ENCODE results near the gene ZNF385B. TPM values are rescaled to one million over a fixed set of nuclear protein-coding genes. Genes with fewer than 3 reads are reported as not detected.

Gene ZNF385B
- polyA plus RNA-seq (2012; rRNA removed) = 0.15 and 0.16 TPM in 2 replicates
- polyA plus RNA-seq (2012; cell fraction: cytosol; rRNA removed) = 0.12 and 0.13 TPM in 2 replicates
- 0.12 and 0.13 TPM in 2 replicates for polyA plus RNA-seq (2012; cell fraction: nucleus; rRNA removed)

GRCh38 chr2:179861416-179862067 lies at the start of gene ZNF385B:
Gene ZNF385B (minus strand): TSS chr2:179861612.
- Histone ChIP-seq H3K4me2 (peak within 1 kb of the TSS; percentile 96), H3K79me2 (ENCODE audit: insufficient read depth) (no peaks in the 10 kb centered on the region), H3F3A (replicated peaks; ENCODE audit: insufficient read depth) (no peaks in the 10 kb centered on the region), H3K4me3 (ENCODE audit: low read depth in 2 of 2, low read length in 1 of 2) (peak within 1 kb of the TSS; percentile 52 to 76), H3K36me3 (replicated peaks in 1 of 2; ENCODE audit: control insufficient read depth in 1 of 2, insufficient read depth in 2 of 2, low read length in 1 of 2) (no peaks in the 10 kb centered on the region), H3K9ac (no peak within 1 kb of the TSS), H3K27me3 (ENCODE audit: insufficient read depth) (peaks cover 24% of the 10 kb centered on the region; the same call in 1 of the 2 replicates), H4K20me1 (ENCODE audit: insufficient read depth) (no peaks in the 10 kb centered on the region), H3K4me1 (ENCODE audit: control insufficient read depth in 1 of 2, insufficient read depth in 2 of 2, low read depth in 1 of 2, low read length in 1 of 2) (peaks cover 0 to 8% of the 10 kb centered on the region in 2 experiments; a peak in 1 of 4 replicates), H3K27ac (ENCODE audit: low read depth in 2 of 2, low read length in 1 of 2) (no peak within 1 kb of the TSS), H3K9me2 (no peaks in the 10 kb centered on the region), H2AFZ (ENCODE audit: low read depth) (peak within 1 kb of the TSS; percentile 82), H3K9me3 (no peaks in the 10 kb centered on the region)
- no peak for DNase-seq
- WGBS (ENCODE audit: low lambda C conversion rate) = 20% methylated on average over 24 of the region's 55 CpGs
- POLR2A ChIA-PET = no interaction called here
- TF ChIP-seq ELF1 (IDR thresholded peaks at IDR 0.05) (no peak), JUND (IDR thresholded peaks at IDR 0.05) (no peak), TCF12 (IDR thresholded peaks at IDR 0.05) (no peak), TAF1 (IDR thresholded peaks at IDR 0.05; ENCODE audit: borderline replicate concordance, low read depth, low read length) (no peak), PBX3 (IDR thresholded peaks at IDR 0.05) (no peak), NFIC (IDR thresholded peaks at IDR 0.05; ENCODE audit: borderline replicate concordance) (no peak), CTCF (IDR thresholded peaks at IDR 0.05) (no peak), SMC3 (IDR thresholded peaks at IDR 0.05; ENCODE audit: low read depth, low read length) (no peak), CHD2 (IDR thresholded peaks at IDR 0.05; ENCODE audit: low read length, partially characterized antibody) (no peak), MAX (IDR thresholded peaks at IDR 0.05; ENCODE audit: low read depth) (no peak), GABPA (IDR thresholded peaks at IDR 0.05; ENCODE audit: low read depth) (no peak), FOSL2 (IDR thresholded peaks at IDR 0.05; ENCODE audit: borderline replicate concordance, low read depth) (no peak), YY1 (IDR thresholded peaks at IDR 0.05; ENCODE audit: low read depth) (no peak), POLR2AphosphoS5 (IDR thresholded peaks at IDR 0.05; ENCODE audit: low read depth, low read length) (no peak), MEF2A (IDR thresholded peaks at IDR 0.05; ENCODE audit: borderline replicate concordance, low read depth) (no peak), SIN3A (IDR thresholded peaks at IDR 0.05; ENCODE audit: borderline replicate concordance, low read depth, low read length) (no peak), IRF3 (IDR thresholded peaks at IDR 0.05; ENCODE audit: low read depth, low read length) (no peak), ZBTB33 (IDR thresholded peaks at IDR 0.05; ENCODE audit: borderline replicate concordance, low read depth) (no peak)
- CTCF ChIA-PET = interaction anchor here (1.1 to 1.6 kb wide), 2 partner anchors 11 to 19 kb away, joined by 3 to 5 read pairs; no protein-coding TSS in a partner anchor
